Stimulated activated CD8-positive, alpha-beta memory T cell treated with anti-CD3 and anti-CD28 coated beads, Interleukin-7, amount 100 ng/mL, for 4 hours (primary cell): ENCODE data around the gene STUB1.
A peak's percentile ranks its signal among the peaks of the same experiment; 100 is the strongest.

ENCODE experiments used
- DNase-seq, 2 donors: peaks; one replicate each; pipeline ENCODE4 v3.0.0-alpha.2; 2020; ENCODE audit warnings: low read depth in 2 of 2

The STUB1 gene

DNA sequence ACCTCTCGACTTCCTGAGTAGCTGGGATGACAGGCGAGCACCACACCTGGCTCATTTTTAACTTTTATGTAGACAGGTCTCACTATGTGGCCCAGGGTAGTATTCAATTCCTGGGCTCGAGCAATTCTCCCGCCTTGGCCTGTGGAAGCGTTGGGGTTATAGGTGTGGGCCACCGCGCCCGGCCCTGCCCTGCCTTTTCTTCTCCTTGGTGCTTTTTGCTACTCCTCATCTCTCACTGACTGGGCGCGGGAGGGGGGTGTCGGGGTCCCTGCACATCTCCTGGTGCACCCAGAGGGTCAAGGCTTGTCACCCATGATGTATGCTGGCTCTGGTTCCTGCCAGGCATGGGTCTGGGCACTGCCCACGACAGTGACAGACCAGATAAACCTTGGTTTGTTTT, 35.7 kb upstream of the STUB1 start:
- DNase-seq, result no peak

GRCh38 chr16:645852-646678, 34.1 kb upstream of the STUB1 start:
- DNase-seq, result no peak

GRCh38 chr16:646679-647172, 33.5 kb upstream of the STUB1 start:
- no peak for DNase-seq

GRCh38 chr16:647173-647902, 32.9 kb upstream of the STUB1 start:
- DNase-seq, result no peak

DNA sequence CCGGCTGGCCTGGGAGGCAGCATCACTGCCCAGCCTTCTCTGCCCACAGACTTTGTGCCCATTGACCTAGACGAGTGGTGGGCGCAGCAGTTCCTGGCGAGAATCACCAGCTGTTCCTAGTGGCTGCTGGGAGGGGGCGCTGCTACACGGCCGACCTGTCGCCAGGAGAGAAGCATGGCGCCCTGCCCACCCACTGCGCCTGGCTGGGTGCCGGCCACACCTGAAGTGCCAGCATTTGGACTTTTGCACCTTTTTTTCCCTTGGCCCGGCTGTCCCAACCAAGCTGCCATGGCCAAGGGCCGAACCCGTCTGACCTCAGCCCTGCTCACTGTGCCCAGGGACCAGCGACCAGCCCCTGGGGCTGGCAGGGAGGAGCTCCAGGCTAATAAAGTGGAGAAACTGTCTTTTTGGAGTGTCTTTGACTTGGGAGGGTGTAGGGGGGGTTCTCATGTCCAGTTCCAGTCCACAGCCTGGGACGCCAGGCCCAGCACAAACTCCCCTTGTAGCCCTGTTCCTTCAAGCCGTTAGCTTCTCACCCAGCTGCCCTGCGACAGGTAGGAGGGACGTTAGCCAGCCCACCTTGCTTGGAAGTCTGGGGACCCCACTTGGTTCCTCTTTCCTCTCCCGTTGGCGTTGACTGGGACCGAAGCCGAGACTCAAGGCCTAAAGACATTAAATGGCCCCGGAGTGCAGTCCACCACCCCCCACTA, 32.0 kb upstream of the STUB1 start:
- DNase-seq, result no peak

- peak; percentile 83 to 91 for DNase-seq
Measured at GRCh38 chr16:648781-649589, 31.2 kb upstream of the STUB1 start, which contains the start of gene WDR90. Gene WDR90 (plus strand): TSS chr16:649365. CDS start chr16:649417, 52 bp downstream.

GRCh38 chr16:649631-650030, 30.6 kb upstream of the STUB1 start:
- DNase-seq, result no peak

DNA sequence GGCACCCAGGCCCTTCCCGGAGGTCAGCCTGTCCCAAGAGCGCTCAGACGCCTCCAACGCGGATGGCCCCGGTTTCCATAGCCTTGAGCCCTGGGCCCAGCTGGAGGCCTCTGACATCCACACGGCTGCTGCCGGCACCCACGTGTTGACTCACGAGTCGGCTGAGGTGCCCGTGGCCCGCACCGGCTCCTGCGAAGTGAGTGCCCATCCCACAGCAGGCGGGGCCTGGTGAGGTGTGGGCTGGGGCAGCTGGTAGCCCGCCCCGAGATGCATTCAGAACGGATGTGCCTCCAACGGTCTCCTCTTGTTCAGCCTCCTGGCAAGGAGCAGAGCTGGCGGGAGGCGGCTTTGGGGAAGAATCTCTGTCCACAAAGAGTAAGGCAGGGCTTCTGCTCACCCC, 28.4 kb upstream of the STUB1 start:
- DNase-seq, result no peak

DNA sequence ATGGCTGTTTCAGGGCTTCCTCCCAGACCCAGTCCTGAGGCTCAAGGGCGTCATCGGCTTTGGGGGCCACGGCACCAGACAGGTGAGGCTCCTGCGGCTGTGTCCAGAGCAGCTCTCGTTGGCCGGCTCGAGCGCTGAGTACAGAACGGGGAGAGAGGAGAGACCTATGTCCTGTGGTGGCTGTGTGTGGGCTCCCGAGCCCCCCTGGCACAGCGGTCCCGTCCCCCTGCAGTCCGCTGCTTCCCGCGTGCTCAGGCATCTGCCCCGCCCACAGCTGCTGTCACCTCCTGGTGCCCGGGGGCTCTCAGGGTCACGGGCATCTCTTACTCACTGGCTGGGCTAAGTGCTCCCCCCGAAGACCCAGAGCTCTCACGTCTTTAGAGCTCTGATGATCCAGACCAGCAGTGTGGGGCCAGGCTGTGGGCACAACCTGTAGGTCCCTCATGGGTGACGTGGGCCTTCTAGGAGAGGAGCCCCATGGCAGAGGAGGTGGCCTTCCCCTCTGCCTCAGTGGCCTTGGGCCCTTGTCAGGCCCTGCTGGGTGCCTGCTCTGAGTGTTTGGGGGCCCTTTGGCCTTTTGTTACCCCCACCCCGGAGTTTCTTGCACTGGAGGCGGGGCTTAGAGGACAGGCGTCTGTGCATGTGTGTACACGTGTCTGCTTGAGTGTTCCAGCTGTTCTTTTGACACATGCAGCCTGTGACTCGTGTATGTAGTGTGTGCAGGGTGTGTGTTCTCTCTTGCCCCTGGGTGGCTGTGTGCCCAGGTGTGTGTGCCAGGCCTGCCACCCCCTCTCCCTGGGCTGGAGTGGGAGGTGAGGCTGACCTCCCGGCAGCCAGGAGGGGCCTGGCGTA, 27.5 kb upstream of the STUB1 start:
- no peak for DNase-seq

DNA sequence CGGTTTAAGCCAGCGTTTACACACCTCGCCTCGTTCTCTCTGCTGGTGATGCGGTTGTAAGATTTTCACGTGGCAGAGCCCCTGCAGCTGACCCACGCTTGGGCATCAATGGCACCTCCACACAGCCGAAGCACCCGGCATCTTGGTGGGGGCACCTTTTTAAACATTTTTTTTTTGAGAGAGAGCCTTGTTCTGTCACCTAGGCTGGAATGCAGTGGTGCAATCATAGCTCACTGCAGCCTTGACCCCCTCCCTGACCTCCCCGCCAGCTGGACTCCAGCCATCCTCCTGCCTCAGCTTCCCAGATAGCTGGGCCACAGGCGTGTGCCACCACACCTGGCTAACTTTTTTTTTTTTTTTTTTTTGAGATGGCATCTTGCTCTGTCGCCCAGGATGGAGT, 26.2 kb upstream of the STUB1 start:
- DNase-seq, result no peak

DNA sequence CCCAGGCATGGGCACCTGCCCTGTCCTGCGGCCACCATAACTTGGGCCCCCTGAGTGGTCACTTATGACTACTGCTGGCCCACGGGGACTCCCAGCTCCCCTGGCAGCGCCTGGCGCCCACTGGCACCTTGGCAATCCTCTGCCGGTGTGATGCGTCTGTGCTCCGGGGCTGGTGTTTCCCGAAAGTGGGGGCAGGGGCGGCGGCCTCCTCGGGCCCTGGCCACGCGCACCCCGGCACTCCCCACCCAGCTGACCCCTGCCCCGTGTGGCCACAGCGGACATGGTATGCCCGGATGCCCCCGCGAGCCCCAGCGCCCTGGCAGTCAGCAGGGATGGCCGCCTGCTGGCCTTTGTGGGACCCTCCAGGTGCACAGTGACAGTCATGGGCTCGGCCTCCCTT, 22.7 kb upstream of the STUB1 start:
- DNase-seq, result no peak

DNA sequence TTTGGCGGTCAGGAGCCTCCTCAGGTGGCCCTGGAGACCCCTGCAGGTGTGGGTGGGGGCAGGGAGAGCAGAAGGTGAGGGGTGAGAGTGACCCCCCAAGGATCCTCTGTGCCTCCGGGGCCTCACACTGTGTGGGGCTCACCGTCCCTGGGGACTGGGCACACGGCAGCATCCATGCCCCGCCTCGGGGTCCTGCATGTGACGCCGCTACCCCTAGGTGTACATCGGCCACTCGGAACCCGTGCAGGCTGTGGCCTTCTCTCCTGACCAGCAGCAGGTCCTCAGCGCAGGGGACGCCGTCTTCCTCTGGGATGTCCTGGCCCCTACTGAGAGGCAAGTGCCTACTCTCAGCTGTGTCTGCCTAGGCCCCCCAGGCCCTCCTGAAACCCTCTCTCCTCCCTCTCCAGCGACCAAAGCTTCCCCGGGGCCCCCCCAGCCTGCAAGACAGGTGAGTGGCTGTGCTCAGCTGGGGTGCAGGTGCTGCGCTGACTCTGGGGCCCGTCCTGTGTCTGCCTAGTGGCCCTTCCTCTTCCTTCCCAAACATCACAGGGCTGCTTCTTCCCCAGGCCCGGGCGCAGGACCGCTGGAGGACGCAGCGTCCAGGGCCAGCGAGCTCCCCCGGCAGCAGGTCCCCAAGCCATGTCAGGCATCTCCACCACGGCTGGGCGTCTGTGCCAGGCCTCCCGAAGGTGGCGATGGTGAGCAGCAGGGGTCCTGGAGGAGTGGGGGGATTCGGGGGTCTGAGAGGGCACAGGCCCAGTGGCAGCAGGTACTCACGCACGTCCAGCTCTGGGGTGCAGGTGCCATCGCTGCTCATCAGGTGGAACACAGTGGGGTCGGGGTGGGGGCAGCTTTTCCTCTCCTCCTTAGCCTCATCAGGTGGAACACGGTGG, 21.3 kb upstream of the STUB1 start:
- DNase-seq, result no peak

DNA sequence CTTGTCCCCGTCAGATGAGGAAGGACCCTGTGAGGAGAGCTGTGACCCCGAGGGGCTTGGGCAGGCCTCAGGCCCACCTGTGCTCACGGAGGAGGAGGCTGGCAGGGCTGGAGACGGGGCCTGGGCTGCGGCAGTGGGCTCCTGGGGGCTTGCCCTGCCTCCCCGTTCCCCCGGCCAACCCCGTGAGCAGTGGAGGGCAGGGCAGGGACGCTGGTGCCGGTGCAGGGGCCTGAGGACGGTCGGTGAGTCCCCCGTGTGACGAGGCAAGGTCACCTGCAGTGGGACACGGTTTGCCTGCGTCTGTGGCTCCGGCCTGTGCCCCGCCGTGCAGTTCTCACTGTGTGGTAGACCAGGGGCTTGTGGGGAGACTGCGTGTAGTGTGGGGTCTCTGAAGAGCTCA, 20.6 kb upstream of the STUB1 start:
- no peak for DNase-seq

DNA sequence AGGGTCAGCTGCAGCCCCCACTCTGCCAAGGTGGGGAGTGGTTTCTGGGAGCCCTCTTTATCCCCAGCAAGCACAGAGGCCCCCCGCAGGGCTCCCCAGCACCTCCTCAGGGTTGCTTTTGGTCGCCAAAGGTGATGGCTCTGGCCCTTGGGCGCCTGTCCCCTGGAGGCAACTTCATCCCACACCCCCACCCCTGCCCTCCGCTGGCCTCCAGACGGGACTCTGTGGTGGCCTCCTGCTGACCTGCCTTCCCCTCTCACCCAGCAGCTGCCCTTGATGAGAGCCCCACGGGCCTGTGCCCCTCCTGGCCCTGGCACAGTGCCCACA, 20.1 kb upstream of the STUB1 start:
- no peak for DNase-seq

GRCh38 chr16:660459-661183, 19.6 kb upstream of the STUB1 start:
- peak in 1 of 2 donors; percentile 60 for DNase-seq

DNA sequence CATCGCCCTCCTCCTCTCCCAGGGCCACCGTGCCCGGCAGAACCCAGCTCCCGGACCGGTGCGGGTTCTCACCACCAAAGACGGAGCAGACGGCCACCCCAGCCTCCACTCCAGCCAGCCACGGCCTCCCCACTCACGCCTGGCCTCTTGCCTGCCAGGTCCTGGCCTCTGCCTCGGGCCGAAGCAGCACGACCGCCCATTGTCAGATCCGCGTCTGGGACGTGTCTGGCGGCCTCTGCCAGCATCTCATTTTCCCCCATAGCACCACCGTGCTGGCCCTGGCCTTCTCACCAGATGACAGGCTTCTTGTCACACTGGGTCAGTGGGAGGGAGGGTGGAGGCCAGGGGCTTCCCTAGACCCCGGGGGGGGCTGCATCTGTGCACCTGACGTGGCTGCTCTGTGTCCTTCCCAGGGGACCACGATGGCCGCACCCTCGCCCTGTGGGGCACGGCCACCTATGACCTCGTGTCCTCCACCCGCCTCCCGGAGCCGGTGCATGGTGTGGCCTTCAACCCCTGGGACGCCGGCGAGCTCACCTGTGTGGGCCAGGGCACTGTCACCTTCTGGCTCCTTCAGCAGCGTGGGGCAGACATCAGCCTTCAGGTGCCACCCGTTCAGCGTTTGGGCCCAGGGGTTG, 18.9 kb upstream of the STUB1 start:
- no peak for DNase-seq

- DNase-seq, result no peak
Measured at GRCh38 chr16:662095-662494, 18.1 kb upstream of the STUB1 start.

DNA sequence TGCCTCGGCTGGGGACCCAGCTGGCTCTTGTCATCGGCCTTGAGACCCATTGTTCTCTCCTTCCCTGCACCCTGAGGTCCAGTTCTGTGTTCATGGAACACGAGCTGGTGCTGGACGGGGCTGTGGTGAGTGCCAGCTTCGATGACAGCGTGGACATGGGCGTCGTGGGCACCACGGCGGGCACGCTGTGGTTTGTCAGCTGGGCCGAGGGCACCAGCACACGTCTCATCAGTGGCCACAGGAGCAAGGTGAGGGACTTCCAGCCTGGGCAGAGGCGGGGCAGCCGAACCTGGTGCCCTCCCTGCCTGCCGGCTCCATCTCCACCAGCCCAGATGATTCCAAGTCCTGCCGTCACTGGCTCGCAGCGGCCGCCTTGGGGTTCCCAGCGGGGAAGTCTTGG, 17.6 kb upstream of the STUB1 start:
- no peak for DNase-seq

GRCh38 chr16:666572-666971, 13.6 kb upstream of the STUB1 start:
- no peak for DNase-seq
